GM13976 (cell line): ENCODE measurements around the gene DSCAML1.

Experiments
- DNase-seq: peaks from one replicate; pipeline ENCODE4 v3.0.0; 2012; ENCODE audit warnings: low spot score
- CTCF ChIP-seq: IDR thresholded peaks from 2 replicates; pipeline ENCODE4 v1.5.1; 2012; ENCODE audit warnings: borderline replicate concordance, mild to moderate bottlenecking; ENCODE audit not compliant: insufficient read depth; ENCODE audit errors: extremely low read depth, missing control alignments, control extremely low read depth
- in situ Hi-C: fragments of 300-500 bp; cut with MboI; formaldehyde crosslinking; loops from one replicate; pipeline ENCODE4 v1.12.0; 2022; ENCODE audit warnings: low sequenced_read_pairs, mixed read lengths, inconsistent platforms; ENCODE audit not compliant: unreplicated experiment

The DSCAML1 gene

GRCh38 chr11:117723277-117724024 lies 73.6 kb downstream of the DSCAML1 start:
- in situ Hi-C loops = no loop called here
- no peak for TF ChIP-seq CTCF
- no peak for DNase-seq

- in situ Hi-C loops = no loop called here
- no peak for TF ChIP-seq CTCF
- no peak for DNase-seq
Observed at GRCh38 chr11:117722082-117722481, 74.9 kb downstream of the DSCAML1 start.

- TF ChIP-seq CTCF = no peak
- no peak for DNase-seq
- in situ Hi-C loops = no loop called here
Observed at GRCh38 chr11:117720061-117720511, 76.9 kb downstream of the DSCAML1 start.

GRCh38 chr11:117719480-117719879 lies 77.5 kb downstream of the DSCAML1 start:
- no peak for TF ChIP-seq CTCF
- in situ Hi-C loops = no loop called here
- DNase-seq = no peak

- in situ Hi-C loops = no loop called here
- DNase-seq = no peak
- no peak for TF ChIP-seq CTCF
Observed at GRCh38 chr11:117717485-117718314, 79.3 kb downstream of the DSCAML1 start.

- in situ Hi-C loops = no loop called here
- no peak for TF ChIP-seq CTCF
- DNase-seq = no peak
Observed at GRCh38 chr11:117716521-117717440, 80.2 kb downstream of the DSCAML1 start.
